ENCODE measurements around the gene RAB11FIP4. TPM values are rescaled to one million over a fixed set of nuclear protein-coding genes. Genes with fewer than 3 reads are reported as not detected.

The RAB11FIP4 gene
- total RNA-seq, 1 donor, result under 0.01 TPM

GRCh38 chr17:31392002-31392855, 754 bp downstream of the RAB11FIP4 start:
- TF ChIP-seq CTCF (IDR thresholded peaks at IDR 0.05; ENCODE audit: insufficient read depth, low read depth, low read length), result no peak
- H3K4me3 ChIP-seq (ENCODE audit: low read depth, low read length), result peak overlapping the region; percentile 12

GRCh38 chr17:31392856-31393748, 1.6 kb downstream of the RAB11FIP4 start:
- no peak overlapping the region for H3K4me3 ChIP-seq (ENCODE audit: low read depth, low read length)
- DNase-seq (ENCODE audit: low read depth), result no peak
- TF ChIP-seq CTCF (IDR thresholded peaks at IDR 0.05; ENCODE audit: insufficient read depth, low read depth, low read length), result no peak

More at GRCh38 chr17:31392002-31392855, 754 bp downstream of the RAB11FIP4 start:
- DNase-seq (ENCODE audit: low read depth), result no peak

GRCh38 chr17:31393749-31394146, 2.3 kb downstream of the RAB11FIP4 start:
- H3K4me3 ChIP-seq (ENCODE audit: low read depth, low read length), result no peak overlapping the region
- no peak for DNase-seq (ENCODE audit: low read depth)
- no peak for TF ChIP-seq CTCF (IDR thresholded peaks at IDR 0.05; ENCODE audit: insufficient read depth, low read depth, low read length)

- TF ChIP-seq CTCF (IDR thresholded peaks at IDR 0.05; ENCODE audit: insufficient read depth, low read depth, low read length), result no peak
- no peak overlapping the region for H3K4me3 ChIP-seq (ENCODE audit: low read depth, low read length)
- DNase-seq (ENCODE audit: low read depth), result peak; percentile 78
Measured at GRCh38 chr17:31394544-31394943, 3.1 kb downstream of the RAB11FIP4 start.

GRCh38 chr17:31397256-31397939, 5.9 kb downstream of the RAB11FIP4 start:
- TF ChIP-seq CTCF (IDR thresholded peaks at IDR 0.05; ENCODE audit: insufficient read depth, low read depth, low read length), result no peak
- no peak for DNase-seq (ENCODE audit: low read depth)

More at GRCh38 chr17:31397256-31397939, 5.9 kb downstream of the RAB11FIP4 start:
- H3K4me3 ChIP-seq (ENCODE audit: low read depth, low read length), result no peak overlapping the region

Measured in fibroblast of villous mesenchyme (primary cell).